GM12878 (cell line): ENCODE results near the gene AKTIP. TPM values are rescaled to one million over a fixed set of nuclear protein-coding genes. Genes with fewer than 3 reads are reported as not detected.
"Not testable (repeated sequence)": the region's sequence is repeated elsewhere in the genome, so short reads cannot be mapped to it uniquely, and the experiment has no call there.

ENCODE experiments used
- ATAC-seq: fragments of 200-7000 bp; cut with Tn5 transposase; 3 replicates; pipeline ENCODE4 v1.9.1; 2020; ENCODE audit warnings: mild to moderate bottlenecking, moderate library complexity
- BruUV-seq: library from RNA; stranded (reverse); fragments of 400-500 nt; replicated peaks from 2 replicates; lab custom pipeline; 2021; lab: Mats Ljungman, UMichigan
- CTCF ChIA-PET: fragments of 300-600 bp; sonication (Branson Sonifier 250); formaldehyde crosslinking; extraction: SDS; loops from one replicate; lab custom pipeline; 2021; ENCODE audit warnings: inconsistent platforms; lab: Yijun Ruan, JAX
- POLR2A ChIA-PET: fragments of 350-600 bp; formaldehyde crosslinking; extraction: SDS; loops from one replicate; lab custom pipeline; 2021; ENCODE audit warnings: inconsistent platforms; lab: Charles Lee
- RAD21 ChIA-PET: fragments of 300-600 bp; sonication (Branson Sonifier 250); formaldehyde crosslinking; loops from one replicate; lab custom pipeline; 2023; ENCODE audit warnings: antibody characterized with exemption; ENCODE audit not compliant: unreplicated experiment; lab: Charles Lee
- SMC1A ChIA-PET: fragments of 300-600 bp; sonication (Branson Sonifier 250); formaldehyde crosslinking; loops from one replicate; lab custom pipeline; 2023; ENCODE audit not compliant: unreplicated experiment, uncharacterized antibody; lab: Charles Lee
- DNase-seq: peaks from one replicate; pipeline ENCODE4 v3.0.0-alpha.2; 2011; ENCODE audit warnings: low read depth, low spot score
- FAIRE-seq: peaks from 3 replicates; lab custom pipeline; 2011; peaks lifted over from hg19 to GRCh38; lab: Jason Lieb, UNC
- H2AFZ ChIP-seq: 2 replicates; pipeline ENCODE4 v1.6.0; 2011; ENCODE audit warnings: low read depth, low read length, control low read depth; ENCODE audit not compliant: control insufficient read depth
- H3K27ac ChIP-seq: 2 replicates; pipeline ENCODE4 v1.5.1; 2011; ENCODE audit warnings: control low read depth; ENCODE audit not compliant: control insufficient read depth, insufficient read depth
- H3K27me3 ChIP-seq, 2 experiments: replicated peaks in 1 of 2; 2 replicates each; pipeline versions ENCODE4 v1.6.0 to v1.6.1; 2011; ENCODE audit warnings: low read length in 1 of 2; ENCODE audit not compliant: control insufficient read depth in 2 of 2, insufficient read depth in 2 of 2
- H3K36me3 ChIP-seq, 2 experiments: 2 replicates each; pipeline ENCODE4 v1.5.1; 2011; ENCODE audit warnings: low read length in 1 of 2; ENCODE audit not compliant: control insufficient read depth in 2 of 2, insufficient read depth in 2 of 2
- H3K4me1 ChIP-seq: 2 replicates; pipeline ENCODE4 v1.6.1; 2011; ENCODE audit warnings: mild to moderate bottlenecking, low read length, moderate library complexity, mixed read lengths; ENCODE audit not compliant: control insufficient read depth, insufficient read depth
- H3K4me2 ChIP-seq: 2 replicates; pipeline ENCODE4 v1.6.0; 2011; ENCODE audit warnings: control low read depth; ENCODE audit not compliant: control insufficient read depth, insufficient read depth
- H3K4me3 ChIP-seq: fragments of 200-600 bp; sonication (generic); 2 replicates; pipeline ENCODE4 v1.5.1; 2016
- H3K79me2 ChIP-seq: 2 replicates; pipeline ENCODE4 v1.6.0; 2011; ENCODE audit warnings: low read length; ENCODE audit not compliant: control insufficient read depth, insufficient read depth
- H3K9ac ChIP-seq: 2 replicates; pipeline ENCODE4 v1.8.0; 2011; ENCODE audit warnings: low read length, control low read depth, mixed read lengths; ENCODE audit not compliant: control insufficient read depth, insufficient read depth
- H3K9me3 ChIP-seq: replicated peaks from 3 replicates; pipeline ENCODE4 v1.5.1; 2011; ENCODE audit warnings: mild to moderate bottlenecking, low read length; ENCODE audit not compliant: control insufficient read depth, insufficient read depth
- H4K20me1 ChIP-seq: 2 replicates; pipeline ENCODE4 v1.6.0; 2011; ENCODE audit not compliant: control insufficient read depth, insufficient read depth
- JUND ChIP-seq: IDR thresholded peaks from 2 replicates; pipeline ENCODE4 v1.6.1; 2012; ENCODE audit warnings: low read depth, mild to moderate bottlenecking, low read length, improper control_type of control experiment, moderate library complexity
- KAT2A ChIP-seq: conservative IDR thresholded peaks from 2 replicates; pipeline ENCODE4 v1.6.1; 2011; ENCODE audit warnings: low read depth, low read length; ENCODE audit not compliant: control insufficient read depth
- MTA2 ChIP-seq: fragments of 450-650 bp; IDR thresholded peaks from 2 replicates; pipeline ENCODE4 v1.6.1; 2016; ENCODE audit warnings: low read depth, mild to moderate bottlenecking, moderate library complexity
- MXI1 ChIP-seq: fragments of 150-350 bp; IDR thresholded peaks from 2 replicates; pipeline ENCODE4 v1.6.1; 2011; ENCODE audit warnings: low read depth, mild to moderate bottlenecking, inconsistent platforms, low read length, improper control_type of control experiment
- NR2C1 ChIP-seq: fragments of 450-650 bp; IDR thresholded peaks from 2 replicates; pipeline ENCODE4 v1.6.1; 2017; ENCODE audit warnings: antibody characterized with exemption, mild to moderate bottlenecking, moderate library complexity
- NR2F1 ChIP-seq: fragments of 450-650 bp; conservative IDR thresholded peaks from 2 replicates; pipeline ENCODE4 v1.6.1; 2017; ENCODE audit warnings: mild to moderate bottlenecking
- NRF1 ChIP-seq: conservative IDR thresholded peaks from 2 replicates; pipeline ENCODE4 v1.6.1; 2011; ENCODE audit warnings: mild to moderate bottlenecking, low read depth, low read length, improper control_type of control experiment
- POLR2A ChIP-seq: IDR thresholded peaks from 2 replicates; pipeline ENCODE4 v1.6.1; 2011; ENCODE audit warnings: low read depth, mild to moderate bottlenecking, low read length
- POLR2AphosphoS5 ChIP-seq: IDR thresholded peaks from 2 replicates; pipeline ENCODE4 v1.6.1; 2011; ENCODE audit warnings: mild to moderate bottlenecking, low read length, inconsistent platforms
- POU2F2 ChIP-seq: IDR thresholded peaks from 3 replicates; pipeline ENCODE4 v1.6.1; 2011; ENCODE audit warnings: low read depth, mild to moderate bottlenecking, low read length, borderline replicate concordance
- SREBF2 ChIP-seq: IDR thresholded peaks from 2 replicates; pipeline ENCODE4 v1.6.1; 2012; ENCODE audit warnings: mild to moderate bottlenecking, low read length
- TCF3 ChIP-seq: IDR thresholded peaks from 2 replicates; pipeline ENCODE4 v1.6.1; 2012; ENCODE audit warnings: low read depth, mild to moderate bottlenecking, low read length, borderline replicate concordance; ENCODE audit not compliant: insufficient read depth
- USF1 ChIP-seq: IDR thresholded peaks from 2 replicates; pipeline ENCODE4 v1.6.1; 2011; ENCODE audit warnings: borderline replicate concordance, low read depth, mild to moderate bottlenecking, moderate library complexity, mixed read lengths, low read length; ENCODE audit not compliant: insufficient read depth; ENCODE audit errors: extremely low read length
- ZNF24 ChIP-seq: fragments of 450-650 bp; IDR thresholded peaks from 2 replicates; pipeline ENCODE4 v1.6.1; 2017; ENCODE audit warnings: antibody characterized with exemption, mild to moderate bottlenecking
- WGBS: methylation state at CpG from one replicate; pipeline ENCODE4 v1.1.6; 2016; ENCODE audit warnings: low lambda C conversion rate; ENCODE audit not compliant: insufficient replicate concordance, insufficient coverage; ENCODE audit errors: missing lambda C conversion rate; 5-methylcytosine and 5-hydroxymethylcytosine counted together
- in situ Hi-C: fragments of 300-500 bp; cut with MboI; formaldehyde crosslinking; loops from 9 replicates; pipeline ENCODE4 v1.14.3; 2018; ENCODE audit warnings: mixed read lengths
- intact Hi-C: fragments of 100-400 bp; cut with micrococcal nuclease; formaldehyde crosslinking; loops from one replicate; pipeline ENCODE4 v1.14.2; 2022; ENCODE audit not compliant: unreplicated experiment
- polyA plus RNA-seq, 11 experiments: library from polyadenylated mRNA; depleted of rRNA in 4 of 11; unstranded in 6 of 11; stranded (reverse) in 5 of 11; fragments of >200 nt; fragmentation: Nextera tagmentation in 4 of 11; fragmentation: Illumina TruSeq in 1 of 11; extraction: Ambion mirVana in 4 of 11; extraction: Trizol in 1 of 11; gene quantifications; 1 replicate in 1 of 11; 2 replicates in 10 of 11; pipeline versions ENCODE4 v1.2.1 to v1.2.3, GENCODE V29; 2011 to 2016; ENCODE audit warnings: inconsistent platforms in 2 of 11, missing spikeins in 2 of 11, low read depth in 1 of 11
- total RNA-seq, 4 experiments: library from RNA; depleted of rRNA in 3 of 4; stranded (reverse); fragments of >200 nt in 3 of 4; fragmentation: Illumina TruSeq in 1 of 4; extraction: Trizol in 1 of 4; gene quantifications; 2 replicates each; pipeline versions ENCODE4 v1.2.1 to v1.2.3, GENCODE V29; 2013 to 2021

AKTIP gene
- total and polyA plus RNA-seq, 10 of the 15 experiments (the other 5 are each of a cell fraction or from before 2014, with no cell fraction given), result 11.4 to 22.9 (median 13.6) TPM

GRCh38 chr16:53515259-53515658, 12.2 kb upstream of the AKTIP start:
- DNase-seq, result no peak
- Histone ChIP-seq H2AFZ (no peak overlapping the region), H3K4me1 (peaks cover 21% of the 10 kb centered on the region), H3K4me3 (no peak overlapping the region), H3K27ac (no peak overlapping the region), H4K20me1 (no peaks in the 10 kb centered on the region), H3K4me2 (no peak overlapping the region), H3K79me2 (no peaks in the 10 kb centered on the region), H3K9ac (no peak overlapping the region), H3K36me3 (no peaks in the 10 kb centered on the region), H3K27me3 (no peaks in the 10 kb centered on the region), H3K9me3 (peaks cover 5% of the 10 kb centered on the region; the same call in 1 of the 3 replicates)
- intact Hi-C loops (loop anchor here (10.0 kb wide), 1 partner anchor 190 kb away; the partner anchor contains the start of genes FTO and RPGRIP1L), in situ Hi-C loops (loop anchor here (5.0 kb wide), 1 partner anchor 458 kb away; no protein-coding TSS in a partner anchor)
- TF ChIP-seq MTA2 (no peak), POU2F2 (no peak), SREBF2 (no peak), ZNF24 (no peak), JUND (no peak), KAT2A (no peak), TCF3 (no peak), POLR2AphosphoS5 (no peak), POLR2A (no peak), NR2F1 (no peak), NR2C1 (no peak), NRF1 (no peak), MXI1 (no peak), USF1 (no peak)
- BruUV-seq, result no TSS peak
- CTCF ChIA-PET, result no interaction called here
- POLR2A ChIA-PET, result no interaction called here
- no peak for ATAC-seq
- WGBS, result 79% methylated on average over 6 of the region's 6 CpGs
- SMC1A ChIA-PET, result no interaction called here
- FAIRE-seq, result no peak
- RAD21 ChIA-PET, result interaction anchor here (0.9 kb wide), 1 partner anchor 20 kb away, joined by 3 read pairs; no protein-coding TSS in a partner anchor

- H3K9ac ChIP-seq, H3K36me3 ChIP-seq, H3K27me3 ChIP-seq, H3K4me3 ChIP-seq, ATAC-seq, DNase-seq, POLR2A ChIA-PET, H4K20me1 ChIP-seq, H3K4me1 ChIP-seq, H3K9me3 ChIP-seq, in situ Hi-C loops, H3K4me2 ChIP-seq, H3K79me2 ChIP-seq, BruUV-seq, H3K27ac ChIP-seq, FAIRE-seq, H2AFZ ChIP-seq: not testable (repeated sequence)
- intact Hi-C loops, result loop anchor here (10.0 kb wide), 1 partner anchor 192 kb away; the partner anchor contains the start of genes FTO and RPGRIP1L
- CTCF ChIA-PET, result interaction anchor here (0.7 to 1.6 kb wide), 4 partner anchors 9 to 37 kb away, joined by 3 read pairs; partner anchors contain the start of gene AKTIP
- SMC1A ChIA-PET, result interaction anchor here (1.4 kb wide), 1 partner anchor 8 kb away, joined by 3 read pairs; no protein-coding TSS in a partner anchor
- RAD21 ChIA-PET, result interaction anchor here (1.1 kb wide), 1 partner anchor 37 kb away, joined by 3 read pairs; no protein-coding TSS in a partner anchor
- 100% methylated on average over 1 of the region's 1 CpG for WGBS
Observed at GRCh38 chr16:53512795-53513194, 9.8 kb upstream of the AKTIP start.
